Cardiac fibroblast (primary cell): ENCODE measurements around the gene BPNT1.
"Not testable (repeated sequence)": the region's sequence is repeated elsewhere in the genome, so short reads cannot be mapped to it uniquely, and the experiment has no call there.

Experiments used
- DNase-seq, 2 donors: peaks; one replicate each; pipeline versions ENCODE4 v3.0.0 to v3.0.0-alpha.2; 2010; ENCODE audit warnings: low read depth in 2 of 2
- H3K4me3 ChIP-seq, 2 donors: replicated peaks in 1 of 2; 1 replicate in 1 of 2; 2 replicates in 1 of 2; pipeline ENCODE4 v1.5.1; 2011; ENCODE audit warnings: low read depth in 2 of 2, low read length in 2 of 2, mild to moderate bottlenecking in 2 of 2, moderate library complexity in 1 of 2
- TF ChIP-seq, protein P1 (sequence below): IDR thresholded peaks from one replicate; pipeline ENCODE4 v1.5.1; 2011; ENCODE audit warnings: low read depth, mild to moderate bottlenecking, low read length, inconsistent platforms

Gene BPNT1

DNA sequence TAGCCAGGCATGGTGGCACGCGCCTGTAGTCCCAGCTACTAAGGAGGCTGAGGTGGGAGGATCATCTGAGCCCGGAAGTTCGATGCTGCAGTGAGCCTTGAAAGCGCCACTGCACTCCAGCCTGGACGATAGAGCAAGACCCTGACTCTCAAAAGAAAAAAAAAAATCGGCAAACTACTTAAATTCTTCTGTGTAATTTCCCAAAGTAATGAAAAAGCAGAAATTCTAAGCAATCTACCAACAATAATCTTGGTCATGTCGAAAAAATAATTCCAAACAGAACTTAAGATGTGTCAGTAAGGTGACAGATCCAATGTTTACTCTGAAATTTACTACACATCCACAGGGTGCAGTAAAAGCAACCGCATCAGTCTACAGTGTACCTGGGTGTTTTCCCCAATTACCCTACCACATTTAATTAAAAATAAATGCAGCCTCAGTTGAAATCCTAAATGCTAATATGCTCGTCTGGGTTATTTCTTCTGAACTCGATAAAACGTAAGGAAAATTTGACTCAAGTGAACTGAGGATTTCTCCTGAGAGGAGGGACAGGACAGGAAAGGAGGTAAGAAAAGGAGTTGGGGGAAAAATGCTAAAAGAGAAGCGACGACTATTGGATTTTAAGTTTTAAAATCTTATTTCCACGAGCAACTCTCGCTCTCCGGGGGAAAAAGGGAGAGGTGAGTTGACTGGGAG, 44.1 kb downstream of the BPNT1 start:
- peak overlapping the region; percentile 99 to 100 for H3K4me3 ChIP-seq
- TF ChIP-seq, protein P1, sequence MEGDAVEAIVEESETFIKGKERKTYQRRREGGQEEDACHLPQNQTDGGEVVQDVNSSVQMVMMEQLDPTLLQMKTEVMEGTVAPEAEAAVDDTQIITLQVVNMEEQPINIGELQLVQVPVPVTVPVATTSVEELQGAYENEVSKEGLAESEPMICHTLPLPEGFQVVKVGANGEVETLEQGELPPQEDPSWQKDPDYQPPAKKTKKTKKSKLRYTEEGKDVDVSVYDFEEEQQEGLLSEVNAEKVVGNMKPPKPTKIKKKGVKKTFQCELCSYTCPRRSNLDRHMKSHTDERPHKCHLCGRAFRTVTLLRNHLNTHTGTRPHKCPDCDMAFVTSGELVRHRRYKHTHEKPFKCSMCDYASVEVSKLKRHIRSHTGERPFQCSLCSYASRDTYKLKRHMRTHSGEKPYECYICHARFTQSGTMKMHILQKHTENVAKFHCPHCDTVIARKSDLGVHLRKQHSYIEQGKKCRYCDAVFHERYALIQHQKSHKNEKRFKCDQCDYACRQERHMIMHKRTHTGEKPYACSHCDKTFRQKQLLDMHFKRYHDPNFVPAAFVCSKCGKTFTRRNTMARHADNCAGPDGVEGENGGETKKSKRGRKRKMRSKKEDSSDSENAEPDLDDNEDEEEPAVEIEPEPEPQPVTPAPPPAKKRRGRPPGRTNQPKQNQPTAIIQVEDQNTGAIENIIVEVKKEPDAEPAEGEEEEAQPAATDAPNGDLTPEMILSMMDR: no peak
- peak in 1 of 2 donors; percentile 30 for DNase-seq

DNA sequence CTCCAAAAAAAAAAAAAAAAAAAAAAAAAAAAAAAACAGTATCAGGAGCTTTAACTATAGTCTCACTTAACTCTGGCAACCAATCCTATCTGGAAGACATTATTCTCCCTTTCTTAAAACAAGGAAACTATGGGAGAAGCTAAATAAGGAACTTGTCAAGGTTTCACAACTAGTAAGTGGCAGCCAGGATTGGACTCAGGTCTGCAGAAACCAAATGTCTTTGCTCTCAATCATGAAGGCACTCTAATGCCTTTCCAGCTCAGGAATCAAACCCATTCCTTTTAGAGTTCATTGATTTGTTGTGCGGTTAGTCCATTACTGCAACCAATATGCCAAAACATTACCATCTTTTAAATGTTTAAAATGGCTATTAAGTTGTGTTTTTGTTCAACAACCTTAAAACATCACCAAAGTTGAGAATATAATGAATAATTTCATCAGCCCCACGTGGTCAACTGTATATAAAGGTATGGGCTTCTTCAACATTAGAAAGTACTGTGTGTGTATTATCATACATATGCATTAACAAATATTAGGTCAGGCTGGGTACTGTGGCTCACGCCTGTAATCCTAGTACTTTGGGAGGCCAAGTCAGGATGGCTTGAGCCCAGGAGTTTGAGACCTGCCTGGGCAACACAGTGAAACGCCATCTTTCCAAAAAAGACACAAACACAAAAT, 44.8 kb downstream of the BPNT1 start:
- H3K4me3 ChIP-seq: peak overlapping the region; percentile 99 to 100
- no peak for DNase-seq
- TF ChIP-seq, protein P1: no peak

DNA sequence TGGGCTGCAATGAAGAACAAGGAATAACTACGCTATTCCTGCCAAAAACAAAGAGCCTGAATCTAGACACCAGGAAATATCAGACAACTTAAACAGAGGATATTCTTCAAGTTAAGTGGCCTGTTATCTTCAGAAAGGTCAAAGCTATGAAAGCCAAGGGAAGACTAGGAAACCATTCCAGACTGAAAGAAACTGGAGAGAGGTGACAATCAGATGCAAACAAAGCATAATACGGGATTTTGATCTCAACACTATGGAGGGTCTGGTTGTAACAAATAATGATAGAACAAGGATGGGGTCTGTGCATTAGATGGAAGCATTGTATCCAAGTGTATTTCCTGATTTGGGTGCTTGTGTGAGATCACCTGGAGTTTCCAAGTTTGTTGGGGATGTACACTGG, 45.9 kb downstream of the BPNT1 start:
- DNase-seq: no peak
- TF ChIP-seq, protein P1: no peak

DNA sequence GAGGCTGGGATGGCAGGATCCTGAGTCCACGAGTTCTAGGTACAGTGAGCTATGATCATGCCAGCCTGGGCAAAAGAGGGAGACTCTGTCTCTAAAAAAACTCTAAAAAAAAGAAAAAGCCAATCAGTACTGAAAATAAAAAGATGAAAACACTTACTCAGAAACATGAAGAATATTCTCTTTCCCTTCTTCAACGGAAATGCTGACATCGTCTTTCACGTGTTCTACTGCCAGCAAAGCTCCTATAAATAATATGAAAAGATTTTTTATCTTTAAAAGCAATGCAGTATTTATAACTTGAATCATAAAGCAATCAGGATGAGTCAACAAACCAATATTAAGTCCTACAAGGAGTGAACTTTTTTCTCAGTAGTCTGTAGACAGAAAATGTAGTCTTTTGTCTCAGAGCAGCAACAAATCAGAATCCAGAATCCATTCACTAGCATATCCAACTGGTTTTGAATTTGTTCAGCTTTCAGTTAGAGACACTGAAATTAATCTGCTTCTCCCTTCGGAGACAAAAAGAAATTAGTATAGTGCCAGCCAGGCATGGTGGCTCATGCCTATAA, 49.5 kb downstream of the BPNT1 start:
- H3K4me3 ChIP-seq: no peak overlapping the region
- DNase-seq: no peak
- TF ChIP-seq, protein P1: no peak

More for the DNA sequence above, 45.9 kb downstream of the BPNT1 start:
- no peak overlapping the region for H3K4me3 ChIP-seq

DNA sequence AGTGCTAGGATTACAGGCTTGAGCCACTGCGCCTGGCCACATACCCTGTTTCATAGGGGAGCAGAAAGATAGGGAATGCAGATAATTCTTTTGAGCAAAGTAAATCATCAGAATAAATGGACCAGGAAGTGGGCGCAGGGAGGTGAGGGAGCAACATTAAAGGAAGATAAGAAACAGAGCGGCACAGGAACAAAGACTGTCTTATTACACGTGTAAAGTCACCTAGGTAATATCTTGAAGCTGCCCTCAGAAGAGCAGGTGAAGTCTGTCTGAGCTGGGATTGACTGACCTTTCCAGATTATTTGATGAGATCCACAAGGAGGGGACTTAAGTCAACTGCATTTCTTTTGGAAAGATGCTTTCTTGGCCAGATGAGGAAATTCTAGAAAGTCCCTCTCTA, 50.9 kb downstream of the BPNT1 start:
- DNase-seq: no peak
- no peak overlapping the region for H3K4me3 ChIP-seq
- TF ChIP-seq, protein P1: no peak

DNA sequence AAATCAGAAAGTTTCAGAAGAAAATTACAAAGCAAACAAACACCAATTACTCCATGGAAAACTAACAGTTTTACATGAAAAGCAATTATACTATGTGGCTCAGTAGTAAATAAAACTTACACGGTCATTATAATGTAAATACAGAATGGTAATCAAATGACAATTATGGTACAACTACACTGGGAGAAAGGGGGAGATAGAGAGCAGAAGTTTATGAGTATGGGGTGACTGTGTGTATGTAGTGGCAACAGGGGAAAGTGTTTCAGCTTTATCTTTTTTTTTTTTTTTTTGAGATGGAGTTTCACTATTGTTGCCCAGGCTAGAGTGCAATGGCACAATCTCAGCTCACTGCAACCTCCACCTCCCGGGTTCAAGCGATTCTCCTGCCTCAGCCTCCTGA, 51.8 kb downstream of the BPNT1 start:
- H3K4me3 ChIP-seq, DNase-seq: not testable (repeated sequence)

DNA sequence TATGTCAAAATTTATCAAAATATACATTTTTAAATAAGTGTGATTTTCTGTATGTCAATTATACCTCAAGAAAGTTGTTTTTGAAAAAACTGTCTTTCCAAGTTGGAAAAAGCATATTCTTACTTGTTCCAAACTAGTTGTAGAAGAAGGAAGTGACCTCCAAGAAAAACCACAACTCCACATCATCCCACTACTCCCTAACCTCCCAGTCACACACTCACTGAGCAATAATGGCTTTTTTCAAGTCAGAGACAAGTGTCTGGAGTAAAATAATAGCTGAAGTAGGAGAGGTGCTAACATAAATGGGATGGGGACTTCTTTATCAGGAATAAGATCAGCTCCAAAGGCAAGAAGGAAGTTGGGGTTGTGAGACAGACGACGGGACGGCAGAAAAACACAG, 56.7 kb downstream of the BPNT1 start:
- TF ChIP-seq, protein P1: no peak
- no peak for DNase-seq
- H3K4me3 ChIP-seq: no peak overlapping the region
